ENCODE data around the gene ZBTB25.

GRCh38 chr14:64463195-64463594 lies 40.4 kb downstream of the ZBTB25 start:
- TF ChIP-seq, protein P1, sequence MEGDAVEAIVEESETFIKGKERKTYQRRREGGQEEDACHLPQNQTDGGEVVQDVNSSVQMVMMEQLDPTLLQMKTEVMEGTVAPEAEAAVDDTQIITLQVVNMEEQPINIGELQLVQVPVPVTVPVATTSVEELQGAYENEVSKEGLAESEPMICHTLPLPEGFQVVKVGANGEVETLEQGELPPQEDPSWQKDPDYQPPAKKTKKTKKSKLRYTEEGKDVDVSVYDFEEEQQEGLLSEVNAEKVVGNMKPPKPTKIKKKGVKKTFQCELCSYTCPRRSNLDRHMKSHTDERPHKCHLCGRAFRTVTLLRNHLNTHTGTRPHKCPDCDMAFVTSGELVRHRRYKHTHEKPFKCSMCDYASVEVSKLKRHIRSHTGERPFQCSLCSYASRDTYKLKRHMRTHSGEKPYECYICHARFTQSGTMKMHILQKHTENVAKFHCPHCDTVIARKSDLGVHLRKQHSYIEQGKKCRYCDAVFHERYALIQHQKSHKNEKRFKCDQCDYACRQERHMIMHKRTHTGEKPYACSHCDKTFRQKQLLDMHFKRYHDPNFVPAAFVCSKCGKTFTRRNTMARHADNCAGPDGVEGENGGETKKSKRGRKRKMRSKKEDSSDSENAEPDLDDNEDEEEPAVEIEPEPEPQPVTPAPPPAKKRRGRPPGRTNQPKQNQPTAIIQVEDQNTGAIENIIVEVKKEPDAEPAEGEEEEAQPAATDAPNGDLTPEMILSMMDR (IDR thresholded peaks at IDR 0.05 in 8 of 11, conservative IDR thresholded peaks at IDR 0.05 in 3 of 11), result no peak
- no peak for TF ChIP-seq POLR2A (IDR thresholded peaks at IDR 0.05)

Measured in spleen (tissue), 7 donors.